Gastroesophageal sphincter (tissue), 4 donors: ENCODE measurements around the gene ADH5. TPM values are rescaled to one million over a fixed set of nuclear protein-coding genes. Genes with fewer than 3 reads are reported as not detected.
"Not testable (repeated sequence)": the region's sequence is repeated elsewhere in the genome, so short reads cannot be mapped to it uniquely, and the experiment has no call there.

Experiments used
- ATAC-seq: fragments of 150-250 bp; one replicate; pipeline ENCODE4 v1.9.1; 2016; ENCODE audit warnings: mild to moderate bottlenecking, moderate library complexity
- H3K27ac ChIP-seq, 4 donors: fragments of 200-600 bp; sonication (generic) in 3 of 4; 1 replicate in 3 of 4; 2 replicates in 1 of 4; pipeline ENCODE4 v1.5.1; 2016 to 2019
- H3K27me3 ChIP-seq: fragments of 200-600 bp; sonication (generic); one replicate; pipeline ENCODE4 v1.5.1; 2019
- H3K36me3 ChIP-seq, 2 donors: fragments of 200-600 bp; sonication (generic); one replicate each; pipeline ENCODE4 v1.5.1; 2019; ENCODE audit warnings: control low read depth in 1 of 2
- H3K4me1 ChIP-seq, 3 donors: fragments of 200-600 bp; sonication (generic); 1 replicate in 2 of 3; 2 replicates in 1 of 3; pipeline ENCODE4 v1.5.1; 2016 to 2019; ENCODE audit warnings: control low read depth in 2 of 3
- H3K4me3 ChIP-seq, 2 donors: fragments of 200-600 bp; sonication (generic); one replicate each; pipeline ENCODE4 v1.5.1; 2019; ENCODE audit warnings: mild to moderate bottlenecking in 1 of 2, moderate library complexity in 1 of 2
- H3K9me3 ChIP-seq, 3 donors: fragments of 200-600 bp; sonication (generic); one replicate each; pipeline ENCODE4 v1.5.1; 2017 to 2019; ENCODE audit warnings: control low read depth in 2 of 3
- EP300 ChIP-seq: sonication (generic); formaldehyde crosslinking; IDR thresholded peaks from one replicate; pipeline ENCODE4 v1.6.1; 2017; ENCODE audit warnings: antibody characterized with exemption, mild to moderate bottlenecking
- POLR2A ChIP-seq, 2 donors: fragments of 450-650 bp; IDR thresholded peaks; one replicate each; pipeline ENCODE4 v1.6.1; 2017; ENCODE audit warnings: antibody characterized with exemption in 2 of 2, mild to moderate bottlenecking in 2 of 2, moderate library complexity in 1 of 2
- POLR2AphosphoS5 ChIP-seq: sonication (generic); formaldehyde crosslinking; IDR thresholded peaks from one replicate; pipeline ENCODE4 v1.6.1; 2017; ENCODE audit warnings: antibody characterized with exemption
- WGBS, 2 donors: methylation state at CpG; one replicate each; pipeline ENCODE4 v1.1.5; 2018; ENCODE audit warnings: low coverage in 1 of 2; 5-methylcytosine and 5-hydroxymethylcytosine counted together
- total RNA-seq, 4 donors: library from RNA; depleted of rRNA; stranded (reverse); fragments of >200 nt; gene quantifications; one replicate each; pipeline ENCODE4 v1.1.0, GENCODE V29; 2016
- TF ChIP-seq, protein P1 (sequence below), 4 experiments: fragments of 200-600 bp in 2 of 4; fragments of 450-650 bp in 2 of 4; sonication (generic) in 1 of 4; IDR thresholded peaks; one replicate each; pipeline ENCODE4 v1.5.1; 2017 to 2019; ENCODE audit warnings: antibody characterized with exemption in 4 of 4, mild to moderate bottlenecking in 2 of 4, moderate library complexity in 2 of 4

The ADH5 gene
- total RNA-seq, 4 donors from 2014 or later, result 299 to 529 (median 465) TPM

DNA sequence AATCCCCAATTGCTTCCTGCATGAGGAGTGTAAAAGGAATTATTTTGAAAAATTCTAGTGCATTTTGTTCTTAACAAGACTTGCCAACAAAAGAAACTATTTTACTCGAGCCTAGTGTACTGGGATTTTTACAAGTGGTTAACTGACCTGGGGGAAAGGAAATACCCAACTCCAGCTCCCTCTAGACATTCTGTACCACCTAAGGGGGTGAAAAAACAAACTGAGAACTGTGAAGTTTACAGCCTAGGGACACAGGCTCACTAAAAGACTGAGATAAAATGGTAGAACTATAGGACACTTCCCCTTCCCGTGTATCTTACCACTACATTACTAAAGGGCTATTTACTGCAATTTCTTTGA is 2.6 kb upstream of the ADH5 start:
- Histone ChIP-seq H3K27ac (peak overlapping the region; percentile 91 to 98 (median 96)), H3K9me3 (no peaks in the 10 kb centered on the region), H3K27me3 (no peaks in the 10 kb centered on the region), H3K4me1 (peaks cover 0 to 46% (median 7%) of the 10 kb centered on the region in 3 donors), H3K36me3 (no peaks in the 10 kb centered on the region), H3K4me3 (peak overlapping the region; percentile 87 to 92)
- no peak for ATAC-seq
- WGBS, 2 donors, result 23 to 31% methylated on average over 2 of the region's 2 CpGs
- no peak for TF ChIP-seq POLR2A (IDR thresholded peaks at IDR 0.05)
- no peak for TF ChIP-seq POLR2AphosphoS5
- TF ChIP-seq, protein P1, sequence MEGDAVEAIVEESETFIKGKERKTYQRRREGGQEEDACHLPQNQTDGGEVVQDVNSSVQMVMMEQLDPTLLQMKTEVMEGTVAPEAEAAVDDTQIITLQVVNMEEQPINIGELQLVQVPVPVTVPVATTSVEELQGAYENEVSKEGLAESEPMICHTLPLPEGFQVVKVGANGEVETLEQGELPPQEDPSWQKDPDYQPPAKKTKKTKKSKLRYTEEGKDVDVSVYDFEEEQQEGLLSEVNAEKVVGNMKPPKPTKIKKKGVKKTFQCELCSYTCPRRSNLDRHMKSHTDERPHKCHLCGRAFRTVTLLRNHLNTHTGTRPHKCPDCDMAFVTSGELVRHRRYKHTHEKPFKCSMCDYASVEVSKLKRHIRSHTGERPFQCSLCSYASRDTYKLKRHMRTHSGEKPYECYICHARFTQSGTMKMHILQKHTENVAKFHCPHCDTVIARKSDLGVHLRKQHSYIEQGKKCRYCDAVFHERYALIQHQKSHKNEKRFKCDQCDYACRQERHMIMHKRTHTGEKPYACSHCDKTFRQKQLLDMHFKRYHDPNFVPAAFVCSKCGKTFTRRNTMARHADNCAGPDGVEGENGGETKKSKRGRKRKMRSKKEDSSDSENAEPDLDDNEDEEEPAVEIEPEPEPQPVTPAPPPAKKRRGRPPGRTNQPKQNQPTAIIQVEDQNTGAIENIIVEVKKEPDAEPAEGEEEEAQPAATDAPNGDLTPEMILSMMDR (IDR thresholded peaks at IDR 0.05), result no peak
- TF ChIP-seq EP300, result no peak

GRCh38 chr4:99090481-99091215 is 2.1 kb upstream of the ADH5 start:
- WGBS, 2 donors, result 19 to 43% methylated on average over 2 of the region's 2 CpGs
- Histone ChIP-seq H3K9me3 (no peaks in the 10 kb centered on the region), H3K36me3 (peaks cover 0 to under 1% of the 10 kb centered on the region in 2 donors), H3K27ac (peak overlapping the region; percentile 91 to 98 (median 96)), H3K4me1 (peaks cover 0 to 51% (median 7%) of the 10 kb centered on the region in 3 donors), H3K27me3 (no peaks in the 10 kb centered on the region), H3K4me3 (peak overlapping the region; percentile 87 to 92)
- TF ChIP-seq POLR2AphosphoS5, result no peak
- TF ChIP-seq EP300, result no peak
- TF ChIP-seq, protein P1 (IDR thresholded peaks at IDR 0.05), result no peak
- no peak for TF ChIP-seq POLR2A (IDR thresholded peaks at IDR 0.05)
- ATAC-seq, result no peak

GRCh38 chr4:99088023-99088449 is 552 bp downstream of the ADH5 start:
- Histone ChIP-seq H3K27ac (peak overlapping the region; percentile 91 to 98 (median 96)), H3K27me3 (no peaks in the 10 kb centered on the region), H3K4me3 (peak overlapping the region; percentile 87 to 92), H3K9me3 (no peaks in the 10 kb centered on the region), H3K36me3 (peaks cover 3 to 27% of the 10 kb centered on the region in 2 donors), H3K4me1 (peaks cover 0 to 77% (median 7%) of the 10 kb centered on the region in 3 donors)
- TF ChIP-seq POLR2A (IDR thresholded peaks at IDR 0.05) (no peak), POLR2AphosphoS5 (peak; percentile 69)
- ATAC-seq, result peak; percentile 85
- WGBS, 2 donors, result 3 to 13% methylated on average over 8 to 12 of the region's 15 CpGs

GRCh38 chr4:99084595-99084994 is 4.0 kb downstream of the ADH5 start:
- peaks cover 16 to 61% of the 10 kb centered on the region in 2 donors for H3K36me3 ChIP-seq
- H3K9me3 ChIP-seq, result no peaks in the 10 kb centered on the region
- no peaks in the 10 kb centered on the region for H3K27me3 ChIP-seq
- no peak for TF ChIP-seq EP300
- TF ChIP-seq, protein P1 (IDR thresholded peaks at IDR 0.05), result no peak
- no peak for TF ChIP-seq POLR2AphosphoS5
- no peak for TF ChIP-seq POLR2A (IDR thresholded peaks at IDR 0.05)
- H3K4me1 ChIP-seq, result peaks cover 0 to 74% (median 0%) of the 10 kb centered on the region in 3 donors
- H3K27ac ChIP-seq, result peak overlapping the region in 1 of 4 donors; percentile 11
- ATAC-seq, result no peak
- WGBS, 2 donors, result 77 to 85% methylated on average over 2 of the region's 2 CpGs
- H3K4me3 ChIP-seq, result no peak overlapping the region

DNA sequence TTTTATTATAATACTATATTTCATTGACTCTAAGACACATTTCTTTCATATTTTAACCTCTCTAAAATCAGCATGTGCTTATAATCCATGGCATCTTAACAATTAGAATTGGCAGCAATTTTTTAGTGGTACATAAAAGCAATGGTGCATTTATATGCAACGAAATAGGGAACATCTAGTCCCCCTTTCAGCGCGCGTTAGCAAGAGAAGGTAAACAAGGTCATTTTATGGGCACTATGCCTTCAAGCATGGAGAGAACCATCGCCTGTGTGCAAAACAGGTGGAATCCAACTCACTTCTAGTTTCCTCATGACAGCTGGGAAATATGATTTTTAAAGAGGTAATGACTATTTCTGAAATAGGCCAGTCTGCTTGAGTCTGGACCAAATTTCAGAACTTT is 6.4 kb downstream of the ADH5 start:
- peak overlapping the region in 1 of 4 donors; percentile 36 for H3K27ac ChIP-seq
- peaks cover 0 to 86% (median 0%) of the 10 kb centered on the region in 3 donors for H3K4me1 ChIP-seq
- ATAC-seq, result no peak
- no peaks in the 10 kb centered on the region for H3K9me3 ChIP-seq
- no peak overlapping the region for H3K4me3 ChIP-seq
- TF ChIP-seq, protein P1 (IDR thresholded peaks at IDR 0.05), result no peak
- no peak for TF ChIP-seq EP300
- TF ChIP-seq POLR2A (IDR thresholded peaks at IDR 0.05), result no peak
- TF ChIP-seq POLR2AphosphoS5, result no peak
- no peaks in the 10 kb centered on the region for H3K27me3 ChIP-seq
- WGBS, 2 donors, result 88 to 89% methylated on average over 5 of the region's 5 CpGs
- H3K36me3 ChIP-seq, result peaks cover 16 to 85% of the 10 kb centered on the region in 2 donors

DNA sequence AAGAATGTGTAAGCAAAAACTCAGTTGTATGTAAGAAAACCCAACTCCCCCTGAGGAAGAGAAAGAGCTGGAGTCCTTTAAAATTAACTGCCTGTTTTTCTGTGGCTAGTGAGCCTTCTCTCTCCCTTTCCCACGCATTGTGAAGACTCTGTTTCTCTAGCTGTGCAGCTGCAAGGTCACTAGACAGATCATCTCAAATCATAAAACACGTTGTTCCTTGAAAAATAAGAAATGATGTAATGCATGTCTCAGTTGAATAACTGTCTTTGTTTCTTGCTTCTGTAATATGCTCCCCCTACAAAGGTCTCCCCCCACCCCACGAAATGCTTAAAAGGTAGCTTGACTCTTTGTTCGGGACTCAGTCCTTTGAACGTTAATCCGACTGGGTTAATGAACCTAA is 7.7 kb downstream of the ADH5 start:
- WGBS, 2 donors, result 60 to 69% methylated on average over 1 to 6 of the region's 6 CpGs
- not testable (repeated sequence) for H3K27ac ChIP-seq, H3K9me3 ChIP-seq, H3K4me3 ChIP-seq, ATAC-seq, H3K27me3 ChIP-seq
- Histone ChIP-seq H3K4me1 (peaks cover 0 to 76% (median 0%) of the 10 kb centered on the region in 3 donors), H3K36me3 (peaks cover 16 to 99% of the 10 kb centered on the region in 2 donors)
